Activated CD8-positive, alpha-beta memory T cell treated with anti-CD3 and anti-CD28 coated beads, Interleukin-2, amount 50 U/mL, for 24 hours (primary cell): Measurements from ENCODE around the gene BATF.

ENCODE experiments used
- DNase-seq: peaks from one replicate; pipeline ENCODE4 v3.0.0-alpha.2; 2020; ENCODE audit errors: extremely low read depth

Gene BATF

GRCh38 chr14:75499084-75499875, 23.0 kb upstream of the BATF start:
- no peak for DNase-seq

DNA sequence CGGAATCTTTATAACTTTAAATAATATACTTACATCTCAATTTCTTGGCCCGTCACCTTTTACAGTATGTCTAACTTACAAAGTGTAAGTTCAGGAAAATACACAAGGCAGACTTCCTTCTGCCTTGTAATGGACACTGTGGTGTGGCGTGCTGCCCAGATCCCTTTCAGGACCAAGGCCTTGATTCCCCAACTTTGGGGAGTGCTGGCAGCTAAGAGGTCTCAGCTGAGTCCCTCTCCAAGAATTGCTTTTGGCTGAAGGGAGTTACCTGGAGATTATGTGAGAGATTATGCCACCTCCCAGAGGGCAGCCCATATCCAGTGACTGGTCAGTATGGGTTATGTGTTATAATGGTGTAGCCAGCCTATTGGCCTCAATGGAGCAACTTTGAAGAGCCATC, 21.2 kb upstream of the BATF start:
- no peak for DNase-seq

DNA sequence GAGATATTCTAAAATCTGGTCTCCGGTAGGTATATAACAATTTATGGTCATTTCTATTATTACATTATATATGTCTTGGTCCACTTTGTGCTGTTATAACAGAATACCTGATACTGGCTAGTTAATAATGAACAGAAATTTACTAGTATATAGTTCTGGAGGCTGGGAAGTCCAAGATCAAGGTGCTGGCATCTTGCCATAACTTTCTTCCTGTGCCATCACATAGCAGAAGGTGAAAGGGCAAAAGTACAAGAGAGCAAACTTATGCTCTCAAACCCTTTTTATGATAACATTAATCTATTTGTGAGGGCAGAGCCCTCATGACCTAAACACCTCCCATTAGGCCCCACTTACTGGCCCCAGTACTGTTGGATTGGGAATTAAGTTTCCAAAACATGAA, 17.9 kb upstream of the BATF start:
- no peak for DNase-seq

GRCh38 chr14:75506930-75507329, 15.3 kb upstream of the BATF start:
- DNase-seq: no peak

DNA sequence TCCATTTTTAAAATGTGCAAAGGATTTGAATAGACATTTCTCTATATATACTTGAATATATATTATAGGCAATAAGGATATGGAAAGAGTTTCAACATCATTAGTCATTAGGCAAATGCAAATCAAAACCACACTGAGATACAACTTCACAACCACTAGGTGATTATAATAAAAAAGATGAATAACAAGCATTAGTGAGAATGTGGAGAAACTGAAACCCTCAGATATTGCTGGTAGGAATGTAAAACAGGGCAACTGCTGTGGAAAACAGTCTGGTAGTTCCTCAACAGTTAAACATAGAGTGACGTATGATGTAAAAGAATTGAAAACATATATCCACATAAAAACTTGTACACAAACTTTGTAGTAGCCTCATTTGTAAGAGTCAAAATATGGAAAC, 11.7 kb upstream of the BATF start:
- no peak for DNase-seq

- no peak for DNase-seq
Observed at GRCh38 chr14:75511201-75511600, 11.1 kb upstream of the BATF start.

DNA sequence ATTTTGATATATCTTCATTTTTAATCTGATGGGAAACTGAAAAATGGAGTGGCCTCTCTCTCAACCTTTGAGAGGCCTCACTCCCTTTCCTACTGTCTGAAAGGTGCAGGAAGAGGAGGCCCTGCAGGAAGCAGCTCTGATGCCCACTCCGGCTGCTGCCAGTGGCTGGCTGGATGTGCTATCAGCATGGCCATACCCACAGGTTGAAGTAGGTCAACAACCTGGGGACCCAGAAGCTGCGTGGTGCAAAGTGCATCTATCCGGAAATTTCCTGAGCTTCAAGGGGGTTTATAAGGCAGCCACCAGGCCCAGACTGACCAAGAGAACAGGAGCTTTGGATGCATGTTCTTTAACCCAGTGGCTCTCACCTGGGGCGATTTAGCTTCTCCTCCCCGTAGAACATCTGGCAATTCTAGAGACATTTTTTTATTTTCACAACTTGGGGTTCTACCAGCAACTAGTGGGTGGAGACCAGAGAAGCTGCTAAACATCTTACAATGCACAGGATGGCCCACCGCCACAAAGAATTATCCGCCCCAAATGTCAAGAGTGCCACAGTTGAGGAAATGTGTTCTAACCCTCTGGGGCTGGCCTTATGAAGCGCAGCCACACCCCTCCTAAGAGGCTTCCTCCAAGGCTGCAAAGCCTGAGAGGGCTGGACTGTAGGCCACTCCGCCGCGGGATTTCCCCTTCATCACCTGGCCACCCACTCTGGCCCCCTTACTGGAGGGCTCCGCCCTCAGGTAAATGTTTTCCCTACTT, 8.2 kb upstream of the BATF start:
- DNase-seq: no peak

- DNase-seq: no peak
Observed at GRCh38 chr14:75514673-75515628, 7.3 kb upstream of the BATF start.

DNA sequence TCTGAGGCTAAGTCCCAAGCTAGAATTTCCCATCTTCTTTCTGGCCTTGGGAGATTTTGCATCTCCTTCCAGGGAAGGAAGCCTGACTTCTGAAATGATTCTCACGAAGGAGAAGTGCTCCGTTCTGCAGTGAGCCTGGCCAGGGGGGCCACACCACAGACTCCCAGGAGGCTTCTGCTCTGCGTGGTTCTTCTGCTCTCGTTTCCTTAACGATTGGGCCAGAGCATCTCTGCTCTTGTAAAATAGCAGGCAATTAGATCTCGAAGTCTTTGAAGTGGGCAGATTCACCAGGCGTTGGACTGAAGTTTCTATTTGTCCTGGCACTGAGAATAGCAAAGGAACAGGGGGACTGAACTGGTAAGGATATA, 6.7 kb upstream of the BATF start:
- DNase-seq: no peak

DNA sequence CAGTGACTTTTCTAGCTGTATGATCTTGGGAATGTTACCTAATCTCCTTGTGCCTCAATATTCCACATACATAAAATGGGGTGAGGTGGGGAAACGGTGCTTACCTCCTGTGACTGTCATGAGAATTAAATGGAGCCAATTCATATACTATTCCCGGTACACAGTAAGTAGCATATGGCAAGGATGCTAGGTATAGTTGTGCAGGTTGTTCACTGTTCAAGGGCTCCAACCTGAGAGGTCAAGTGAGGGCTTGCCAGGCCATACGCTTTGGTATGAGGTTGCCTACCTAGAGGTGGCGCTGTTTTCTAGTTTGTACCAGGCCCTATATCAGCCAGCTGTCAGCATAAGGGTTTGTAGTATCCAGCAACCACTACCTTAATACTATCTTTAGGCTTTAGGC, 3.6 kb upstream of the BATF start:
- no peak for DNase-seq

DNA sequence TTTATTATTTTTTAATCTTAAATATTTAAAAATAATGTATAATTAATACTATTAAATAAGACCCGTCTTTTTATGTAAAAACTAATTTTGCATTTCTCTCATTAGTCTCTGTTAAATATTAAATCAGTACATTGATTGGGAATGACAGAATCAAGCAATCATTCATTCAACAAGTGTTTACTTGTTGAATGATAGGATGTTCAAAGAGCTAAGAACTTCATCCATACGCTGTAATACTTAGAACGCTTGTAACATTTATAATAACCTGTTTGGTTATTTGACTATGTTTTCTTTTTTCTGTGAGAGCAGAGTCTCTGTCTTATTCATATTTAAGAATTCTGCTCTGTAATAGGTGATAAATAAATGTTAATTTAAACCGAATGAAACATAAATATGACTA, 2.9 kb upstream of the BATF start:
- DNase-seq: no peak

DNA sequence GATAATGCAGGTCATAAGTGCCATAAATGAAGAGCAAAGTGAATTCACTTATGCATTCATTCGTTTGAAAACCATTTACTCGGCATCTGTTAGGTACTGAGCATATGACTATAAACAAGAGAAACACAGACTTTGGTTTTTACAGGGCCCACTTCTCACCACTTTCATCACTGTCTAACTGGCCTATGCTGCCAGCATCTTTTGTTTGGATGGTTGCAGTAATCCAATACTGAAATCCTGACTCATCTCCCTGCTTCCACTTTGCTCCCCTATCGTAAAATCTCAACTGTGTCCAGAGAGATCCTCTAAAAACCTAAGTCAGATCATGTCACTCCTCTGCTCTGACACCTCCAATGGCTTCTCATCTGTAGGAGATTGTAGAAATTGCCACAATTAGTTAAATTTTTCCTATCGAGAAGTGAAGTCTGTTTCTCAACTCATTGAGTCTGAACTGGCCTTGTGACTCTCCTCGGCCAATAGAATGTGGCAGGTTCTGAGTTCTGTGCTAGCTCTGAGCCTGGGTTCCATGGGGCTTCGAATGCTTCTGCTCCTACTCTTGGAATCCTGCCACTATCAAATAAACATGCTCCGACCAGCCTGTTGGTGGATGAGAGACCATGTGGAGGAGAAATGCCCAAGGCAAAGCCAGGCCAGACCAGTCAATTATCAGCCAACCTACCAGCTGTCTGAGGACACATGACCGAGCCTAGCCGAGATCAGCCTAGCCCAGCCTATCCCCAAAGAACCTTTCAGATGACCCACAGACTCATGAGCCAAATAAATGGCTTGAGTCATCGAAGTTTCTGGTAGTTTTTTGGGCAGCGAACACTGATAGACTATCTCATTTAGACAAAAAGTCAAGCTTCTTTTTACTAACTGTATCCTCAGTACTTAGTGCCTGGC, 2.2 kb upstream of the BATF start:
- no peak for DNase-seq

DNA sequence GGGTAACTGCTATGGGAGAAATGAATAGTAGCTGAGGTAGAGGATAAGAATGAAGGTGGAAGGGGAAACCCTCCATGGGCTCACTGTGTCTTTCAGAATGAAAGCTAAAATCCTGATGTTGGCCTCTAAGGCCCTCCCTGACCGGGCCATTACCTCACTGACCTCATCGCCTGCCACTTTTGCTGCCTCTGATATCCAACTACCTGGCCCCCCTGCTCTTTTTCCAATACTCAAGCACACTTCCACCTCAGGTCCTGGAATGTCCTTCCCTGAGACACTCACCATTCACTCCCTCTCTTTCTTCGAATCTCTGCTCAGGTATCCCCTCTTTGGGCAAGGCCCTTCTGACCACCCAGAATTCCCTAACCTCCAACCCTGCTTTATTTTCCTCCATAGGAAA, 1.4 kb upstream of the BATF start:
- DNase-seq: no peak

GRCh38 chr14:75521415-75522199, 662 bp upstream of the BATF start:
- DNase-seq: no peak

DNA sequence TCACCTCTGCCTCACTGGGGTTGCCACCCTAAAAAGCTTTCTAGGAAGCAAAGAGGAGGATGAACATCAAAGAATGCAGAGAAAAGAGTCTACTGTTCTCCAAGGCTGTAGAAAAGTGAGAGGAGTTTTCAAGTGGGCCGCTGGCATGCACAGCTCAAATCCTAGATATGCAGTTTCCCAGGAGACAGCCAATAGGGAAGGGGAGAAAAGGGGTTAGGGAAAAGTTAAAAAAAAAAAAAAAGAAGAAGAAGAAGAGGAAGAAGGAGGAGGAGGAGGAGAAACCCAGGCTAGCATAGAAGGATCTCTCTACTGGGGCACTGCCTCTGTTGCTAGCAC, 682 bp downstream of the BATF start:
- DNase-seq: no peak

GRCh38 chr14:75523771-75524171, 1.5 kb downstream of the BATF start:
- DNase-seq: no peak

GRCh38 chr14:75525969-75526368, 3.7 kb downstream of the BATF start:
- DNase-seq: no peak

DNA sequence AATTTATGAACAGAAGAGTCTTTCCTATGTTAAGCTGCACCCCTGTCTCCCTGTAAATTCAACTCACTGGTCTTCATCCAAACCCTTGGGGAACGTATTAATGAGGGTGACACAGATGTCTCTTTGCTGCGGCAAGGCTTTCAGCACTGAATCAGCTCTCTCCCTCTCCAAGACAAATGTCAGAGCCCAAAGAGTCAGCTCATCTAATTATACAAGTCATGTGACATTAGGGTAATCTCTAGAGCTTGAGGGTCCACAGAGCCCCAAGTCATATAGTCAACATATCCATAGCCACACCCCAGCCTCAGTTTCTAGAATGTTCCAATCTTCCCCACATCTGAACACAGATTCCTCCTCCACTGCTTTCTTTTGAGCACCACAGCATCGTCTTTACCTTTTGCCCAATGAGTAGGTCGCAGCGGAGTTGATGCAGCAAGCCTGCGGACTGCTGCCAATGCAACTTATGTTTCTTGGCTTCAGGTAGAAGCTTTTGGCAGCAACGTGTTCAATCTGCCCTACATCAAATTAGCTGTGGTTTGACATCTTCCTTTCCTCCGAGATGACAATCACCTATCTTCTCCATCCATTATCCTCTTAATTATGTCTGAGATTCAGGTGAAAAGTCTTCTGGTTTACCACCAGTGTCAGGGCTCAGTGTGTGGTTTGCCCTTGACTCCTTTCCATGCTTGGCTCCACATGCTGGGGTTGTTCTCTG, 5.3 kb downstream of the BATF start:
- DNase-seq: no peak

GRCh38 chr14:75531256-75531655, 9.0 kb downstream of the BATF start:
- no peak for DNase-seq
